Ectodermal cell (in vitro differentiated cells): ENCODE results near the gene RPL4. TPM values are rescaled to one million over a fixed set of nuclear protein-coding genes. Genes with fewer than 3 reads are reported as not detected.

Experiments
- H3K27ac ChIP-seq: 2 replicates; pipeline ENCODE4 v1.7.0; 2013; ENCODE audit warnings: mild to moderate bottlenecking, low read depth, low read length; ENCODE audit not compliant: insufficient read depth, poor library complexity, severe bottlenecking
- H3K27me3 ChIP-seq: 2 replicates; pipeline ENCODE4 v1.7.0; 2013; ENCODE audit warnings: mild to moderate bottlenecking, low read length; ENCODE audit not compliant: insufficient read depth, control insufficient read depth, poor library complexity, severe bottlenecking
- H3K36me3 ChIP-seq: one replicate; pipeline ENCODE4 v1.7.0; 2013; ENCODE audit warnings: low read length; ENCODE audit not compliant: control insufficient read depth, insufficient read depth
- H3K4me1 ChIP-seq: one replicate; pipeline ENCODE4 v1.7.0; 2013; ENCODE audit warnings: low read length; ENCODE audit not compliant: control insufficient read depth, insufficient read depth
- H3K4me3 ChIP-seq: 2 replicates; pipeline ENCODE4 v1.7.0; 2013; ENCODE audit warnings: low read depth, low read length, control low read depth; ENCODE audit not compliant: insufficient read depth
- H3K9me3 ChIP-seq: 2 replicates; pipeline ENCODE4 v1.7.0; 2013; ENCODE audit warnings: mild to moderate bottlenecking, low read length, moderate library complexity; ENCODE audit not compliant: control insufficient read depth
- WGBS, 2 experiments: methylation state at CpG; one replicate each; pipeline ENCODE4 v1.1.7; 2013; ENCODE audit warnings: missing lambda C conversion rate in 2 of 2; 5-methylcytosine and 5-hydroxymethylcytosine counted together
- polyA plus RNA-seq, 4 experiments: library from polyadenylated mRNA; stranded (reverse); fragments of 50-300 nt; gene quantifications; one replicate each; pipeline ENCODE4 v1.2.3, GENCODE V29; 2013

The RPL4 gene
- 4,997 TPM for polyA plus RNA-seq (2013, experiment 1 of 4)
- 4,969 TPM for polyA plus RNA-seq (2013, experiment 2 of 4)
- 4,998 TPM for polyA plus RNA-seq (2013, experiment 3 of 4)
- polyA plus RNA-seq (2013, experiment 4 of 4) = 5,573 TPM

DNA sequence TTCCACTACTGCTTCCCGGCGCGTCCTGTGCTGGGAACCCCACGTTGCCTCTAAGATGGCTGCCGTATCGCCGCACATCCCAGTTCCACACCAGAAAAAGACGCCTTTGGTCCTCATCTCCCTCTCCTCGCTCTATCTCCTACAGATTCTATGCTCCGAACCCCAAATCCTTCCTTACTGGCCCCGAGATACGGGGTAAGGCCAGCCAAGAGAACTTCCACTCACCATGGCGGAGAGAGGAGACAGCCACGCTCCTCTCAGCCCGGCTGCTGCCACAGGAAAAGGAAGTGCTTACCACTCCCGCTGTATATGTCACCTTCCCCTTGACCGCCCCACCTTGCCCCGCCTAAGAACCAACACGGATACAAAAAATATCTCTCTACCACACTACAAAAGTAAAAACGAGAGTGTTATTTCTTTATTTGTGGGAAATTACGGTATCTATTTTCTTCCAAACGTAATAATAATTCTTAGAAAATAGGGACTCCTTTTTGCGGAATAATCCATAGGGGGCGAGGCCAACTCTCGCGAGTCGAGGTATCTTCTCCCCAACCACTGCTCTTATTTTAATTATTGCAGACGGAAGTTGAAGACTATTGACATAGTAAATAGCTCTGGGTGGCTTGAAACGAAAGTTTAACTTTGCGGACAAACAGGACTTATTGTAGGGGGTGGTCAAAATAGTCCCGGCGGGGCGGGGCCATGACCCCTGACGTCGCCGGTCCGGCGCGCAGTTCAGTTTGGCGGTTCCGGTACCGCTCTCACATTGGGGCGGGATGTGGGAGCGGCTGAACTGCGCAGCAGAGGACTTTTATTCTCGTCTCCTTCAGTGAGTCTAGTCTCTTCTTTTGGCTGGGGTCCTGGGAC lies at the start of gene RPL4, which contains the start of gene ZWILCH:
Gene RPL4, minus strand, starts transcription at position 293 of the 867 bp plus-strand sequence. Its CDS starts 65 bp downstream, at position 228.
Gene ZWILCH, plus strand, starts transcription at position 764 of the 867 bp plus-strand sequence. Its CDS starts 13 bp downstream, at position 777.
- Histone ChIP-seq H3K27ac (peak within 1 kb of the TSS; percentile 47), H3K36me3 (peaks cover 26% of the 10 kb centered on the region), H3K27me3 (no peaks in the 10 kb centered on the region), H3K9me3 (no peaks in the 10 kb centered on the region), H3K4me1 (peaks cover 12% of the 10 kb centered on the region), H3K4me3 (peak within 1 kb of the TSS; percentile 81)
- WGBS, 2 experiments = 0% methylated on average over 41 to 45 of the region's 46 CpGs

GRCh38 chr15:66545255-66545654 lies 40.6 kb upstream of the RPL4 start:
- 89 to 95% methylated on average over 1 of the region's 1 CpG for WGBS, 2 experiments
- Histone ChIP-seq H3K27me3 (no peaks in the 10 kb centered on the region), H3K4me3 (no peak overlapping the region), H3K9me3 (no peaks in the 10 kb centered on the region), H3K27ac (no peak overlapping the region), H3K36me3 (peaks cover 14% of the 10 kb centered on the region), H3K4me1 (no peaks in the 10 kb centered on the region)

GRCh38 chr15:66542896-66543295 lies 38.2 kb upstream of the RPL4 start:
- Histone ChIP-seq H3K36me3 (peaks cover 18% of the 10 kb centered on the region), H3K4me3 (no peak overlapping the region)
- 93 to 98% methylated on average over 3 of the region's 4 CpGs for WGBS, 2 experiments

GRCh38 chr15:66535056-66535455 lies 30.4 kb upstream of the RPL4 start:
- H3K4me1 ChIP-seq = no peaks in the 10 kb centered on the region
- peaks cover 12% of the 10 kb centered on the region for H3K36me3 ChIP-seq
- no peaks in the 10 kb centered on the region for H3K27me3 ChIP-seq
- no peak overlapping the region for H3K4me3 ChIP-seq
- H3K27ac ChIP-seq = no peak overlapping the region
- H3K9me3 ChIP-seq = no peaks in the 10 kb centered on the region
- 89 to 91% methylated on average over 9 of the region's 9 CpGs for WGBS, 2 experiments

More at GRCh38 chr15:66542896-66543295, 38.2 kb upstream of the RPL4 start:
- no peaks in the 10 kb centered on the region for H3K4me1 ChIP-seq
- H3K27me3 ChIP-seq = no peaks in the 10 kb centered on the region
- no peaks in the 10 kb centered on the region for H3K9me3 ChIP-seq
- H3K27ac ChIP-seq = no peak overlapping the region

DNA sequence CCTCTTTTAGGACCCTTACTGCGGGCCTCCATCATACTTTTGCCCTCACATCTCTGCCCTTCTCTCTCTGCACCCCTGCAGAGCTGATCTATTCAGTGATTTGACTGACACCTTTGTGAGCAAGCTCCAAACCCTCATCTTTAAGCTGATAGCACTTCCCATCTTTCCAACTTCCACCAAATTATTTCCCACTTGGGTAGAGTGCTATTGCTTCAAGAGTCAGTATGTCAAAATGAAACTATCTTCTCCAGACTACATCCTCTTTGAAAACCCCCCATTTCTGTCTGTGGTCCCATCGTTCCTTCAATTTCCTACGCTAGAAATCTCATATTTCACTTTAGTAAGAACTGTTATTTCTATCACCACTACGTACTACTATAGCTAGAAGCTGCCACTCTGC lies 20.2 kb upstream of the RPL4 start:
- WGBS, 2 experiments = 91% methylated on average over 4 of the region's 4 CpGs

GRCh38 chr15:66523926-66524325 lies 19.3 kb upstream of the RPL4 start:
- Histone ChIP-seq H3K4me3 (no peak overlapping the region), H3K9me3 (no peaks in the 10 kb centered on the region), H3K4me1 (no peaks in the 10 kb centered on the region), H3K27me3 (no peaks in the 10 kb centered on the region), H3K27ac (no peak overlapping the region), H3K36me3 (peaks cover 8% of the 10 kb centered on the region)
- 90% methylated on average over 3 of the region's 3 CpGs; no CpG with 5 or more reads in 1 of the 2 experiments for WGBS, 2 experiments

More for the DNA sequence above, 20.2 kb upstream of the RPL4 start:
- no peak overlapping the region for H3K27ac ChIP-seq
- no peaks in the 10 kb centered on the region for H3K9me3 ChIP-seq
- H3K4me1 ChIP-seq = no peaks in the 10 kb centered on the region
- no peaks in the 10 kb centered on the region for H3K27me3 ChIP-seq
- peaks cover 7% of the 10 kb centered on the region for H3K36me3 ChIP-seq
- H3K4me3 ChIP-seq = no peak overlapping the region

DNA sequence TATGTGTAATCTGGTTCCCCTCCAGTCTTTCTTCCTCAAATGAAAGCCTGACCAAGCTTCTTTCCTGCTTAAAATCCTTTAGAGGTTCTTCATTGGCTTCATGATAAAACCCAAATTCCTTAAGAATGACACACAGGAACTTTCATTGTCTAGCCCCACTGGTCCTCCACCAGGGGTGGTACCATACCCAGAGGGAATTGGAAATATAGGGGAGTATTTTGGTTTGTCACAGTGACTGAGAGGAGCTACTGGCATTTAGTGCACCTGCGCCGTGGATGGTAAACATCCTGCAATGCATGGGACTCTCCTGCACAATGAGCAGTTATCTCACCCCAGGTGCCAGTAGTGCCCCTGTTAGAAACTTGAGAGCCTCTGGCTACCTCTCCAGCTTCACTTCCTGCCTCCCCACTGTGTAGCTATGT lies 11.3 kb upstream of the RPL4 start:
- H3K4me3 ChIP-seq = no peak overlapping the region
- peaks cover 10% of the 10 kb centered on the region for H3K36me3 ChIP-seq
- no peaks in the 10 kb centered on the region for H3K9me3 ChIP-seq
- no peaks in the 10 kb centered on the region for H3K4me1 ChIP-seq
- no peak overlapping the region for H3K27ac ChIP-seq
- 92% methylated on average over 2 of the region's 2 CpGs for WGBS, 2 experiments
- H3K27me3 ChIP-seq = no peaks in the 10 kb centered on the region

DNA sequence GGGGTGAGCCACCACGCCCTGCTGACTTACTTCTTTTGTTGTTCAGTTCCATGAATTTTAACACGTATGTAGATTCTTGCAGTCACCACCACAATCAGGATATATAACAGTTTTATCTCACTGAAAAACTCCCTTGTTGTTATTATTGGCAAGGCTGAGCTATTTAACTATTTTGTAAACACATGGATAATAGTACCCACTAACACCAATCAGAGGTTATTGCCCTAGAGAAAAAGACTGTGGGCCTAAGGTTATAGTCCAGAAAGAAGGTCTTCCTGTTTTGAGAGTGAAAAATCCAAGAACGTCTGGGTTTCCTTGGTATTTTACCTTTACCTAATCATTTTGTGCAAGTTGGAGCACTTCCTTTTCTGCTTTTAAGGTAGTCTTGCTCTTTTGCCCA lies 9.9 kb upstream of the RPL4 start:
- no peak overlapping the region for H3K27ac ChIP-seq
- H3K9me3 ChIP-seq = no peaks in the 10 kb centered on the region
- H3K4me1 ChIP-seq = no peaks in the 10 kb centered on the region
- H3K4me3 ChIP-seq = no peak overlapping the region
- H3K36me3 ChIP-seq = peaks cover 6% of the 10 kb centered on the region
- H3K27me3 ChIP-seq = no peaks in the 10 kb centered on the region
- 94% methylated on average over 3 of the region's 3 CpGs for WGBS, 2 experiments

DNA sequence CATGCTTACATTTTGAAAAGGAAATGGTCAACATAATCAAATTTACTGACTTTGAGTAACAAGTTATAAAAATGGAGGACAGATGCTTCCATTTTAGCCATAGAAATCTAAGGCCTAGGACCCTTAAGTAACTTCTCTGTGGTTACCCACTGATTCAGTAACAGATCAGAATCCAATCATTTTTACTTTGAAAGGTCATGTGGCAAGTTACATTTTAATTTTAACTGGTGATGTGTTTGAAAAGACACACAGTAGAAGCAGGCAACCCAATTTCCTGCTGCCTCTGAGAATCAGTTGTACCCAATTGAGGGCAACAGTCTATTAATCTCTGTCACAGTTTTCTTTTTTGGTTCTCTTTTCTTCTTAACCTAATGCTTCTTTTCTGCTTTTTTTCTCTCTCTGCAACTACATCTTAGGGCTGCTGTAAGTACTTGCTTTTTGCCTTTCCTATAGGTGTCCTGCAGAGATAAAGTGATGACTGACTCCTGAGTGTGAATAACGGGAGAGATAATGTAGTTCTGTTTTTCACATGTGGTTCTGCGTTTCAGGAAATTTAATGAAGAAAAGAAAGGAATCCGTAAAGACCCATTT lies 3.7 kb upstream of the RPL4 start:
- Histone ChIP-seq H3K36me3 (no peaks in the 10 kb centered on the region), H3K27me3 (no peaks in the 10 kb centered on the region), H3K4me1 (peaks cover 2% of the 10 kb centered on the region), H3K27ac (no peak overlapping the region), H3K9me3 (no peaks in the 10 kb centered on the region), H3K4me3 (no peak overlapping the region)
- WGBS, 2 experiments = 98% methylated on average over 2 to 3 of the region's 3 CpGs

DNA sequence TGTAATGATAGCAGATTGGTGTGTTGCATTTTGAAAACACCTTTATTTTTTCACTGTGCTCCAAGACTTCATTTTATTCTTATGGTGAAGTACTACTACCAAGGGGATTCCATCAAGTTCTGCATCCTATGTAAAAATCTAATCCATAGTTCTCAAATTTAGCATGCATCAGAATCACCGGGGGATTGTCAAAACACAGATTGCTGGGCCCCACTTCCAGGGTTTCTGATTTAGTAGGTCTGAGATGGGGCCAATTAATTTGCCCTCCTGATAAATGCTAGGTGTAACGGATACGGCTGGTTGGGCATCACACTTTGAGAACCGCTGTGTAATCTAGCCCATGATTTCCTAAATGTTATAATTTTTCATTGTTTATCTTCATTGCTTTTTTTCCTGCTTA lies 1.2 kb upstream of the RPL4 start:
- Histone ChIP-seq H3K27me3 (no peaks in the 10 kb centered on the region), H3K9me3 (no peaks in the 10 kb centered on the region), H3K27ac (no peak overlapping the region), H3K36me3 (peaks cover 16% of the 10 kb centered on the region), H3K4me3 (peak overlapping the region; percentile 81), H3K4me1 (peaks cover 12% of the 10 kb centered on the region)
- 69 to 77% methylated on average over 4 of the region's 4 CpGs for WGBS, 2 experiments
